GM12892 (cell line): Measurements from ENCODE around the gene NAGK.

Source experiments
- POLR2A ChIP-seq: IDR thresholded peaks from 2 replicates; pipeline ENCODE4 v1.6.1; 2011; ENCODE audit warnings: low read depth, low read length, control low read depth
- TAF1 ChIP-seq: IDR thresholded peaks from 2 replicates; pipeline ENCODE4 v1.6.1; 2011; ENCODE audit warnings: low read depth, mild to moderate bottlenecking, control low read depth, low read length, borderline replicate concordance

DNA sequence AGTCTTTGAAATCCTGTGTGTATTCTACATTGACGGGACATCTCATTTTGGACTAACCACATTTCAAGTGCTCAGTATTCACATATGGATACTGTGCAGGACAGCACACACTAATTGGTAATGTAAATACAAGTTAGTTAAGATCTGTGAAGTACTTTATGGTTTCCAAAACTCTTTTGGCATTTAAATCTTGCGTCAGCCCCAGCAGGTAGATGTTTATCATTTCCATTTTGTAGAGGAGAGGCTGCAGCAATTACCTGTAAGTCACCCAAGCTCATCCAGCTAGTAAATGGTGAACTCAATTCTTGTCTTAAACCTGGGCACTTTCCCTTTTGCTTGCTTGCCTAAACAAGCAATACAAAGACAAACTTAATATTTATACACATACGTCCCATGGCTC is 1.6 kb upstream of the NAGK start:
- no peak for TF ChIP-seq POLR2A
- no peak for TF ChIP-seq TAF1
